Upper lobe of right lung (tissue), 1 donor: Measurements from ENCODE around the gene TOMM5. TPM values are rescaled to one million over a fixed set of nuclear protein-coding genes. Genes with fewer than 3 reads are reported as not detected.

Experiments used
- ATAC-seq: fragments of 200-7000 bp; cut with Tn5 transposase; one replicate; pipeline ENCODE4 v1.9.1; 2020; ENCODE audit warnings: mild to moderate bottlenecking, moderate library complexity
- DNase-seq: peaks from one replicate; pipeline ENCODE4 v3.0.0-alpha.2; 2020
- H3K27ac ChIP-seq: fragments of 200-600 bp; one replicate; pipeline ENCODE4 v1.8.0; 2022
- H3K27me3 ChIP-seq: fragments of 200-600 bp; one replicate; pipeline ENCODE4 v1.8.0; 2022; ENCODE audit warnings: mild to moderate bottlenecking
- H3K36me3 ChIP-seq: fragments of 200-600 bp; one replicate; pipeline ENCODE4 v1.8.0; 2022
- H3K4me1 ChIP-seq: fragments of 200-600 bp; one replicate; pipeline ENCODE4 v1.8.0; 2022
- H3K4me3 ChIP-seq: fragments of 200-600 bp; one replicate; pipeline ENCODE4 v1.8.0; 2022; ENCODE audit warnings: mild to moderate bottlenecking
- H3K9me3 ChIP-seq: fragments of 200-600 bp; one replicate; pipeline ENCODE4 v1.8.0; 2022
- intact Hi-C: fragments of 100-400 bp; cut with DNase I; formaldehyde crosslinking; loops from one replicate; pipeline ENCODE4 v1.11.0; 2022
- total RNA-seq: library from RNA; stranded (reverse); fragmentation: NEBNext Ultra II Directional; extraction: Animal tissue kit (Norgen Biotek cat#: 25700); gene quantifications from one replicate; pipeline ENCODE4 v1.2.1, GENCODE V29; 2021
- TF ChIP-seq, protein P1 (sequence below): fragments of 200-600 bp; IDR thresholded peaks from one replicate; pipeline ENCODE4 v1.8.0; 2022; ENCODE audit warnings: antibody characterized with exemption
- donor health status: DM: no; HTN: yes; CAD: no; lungs with severe emphysema.

The TOMM5 gene
- total RNA-seq, 1 donor from 2014 or later: 60.7 TPM

DNA sequence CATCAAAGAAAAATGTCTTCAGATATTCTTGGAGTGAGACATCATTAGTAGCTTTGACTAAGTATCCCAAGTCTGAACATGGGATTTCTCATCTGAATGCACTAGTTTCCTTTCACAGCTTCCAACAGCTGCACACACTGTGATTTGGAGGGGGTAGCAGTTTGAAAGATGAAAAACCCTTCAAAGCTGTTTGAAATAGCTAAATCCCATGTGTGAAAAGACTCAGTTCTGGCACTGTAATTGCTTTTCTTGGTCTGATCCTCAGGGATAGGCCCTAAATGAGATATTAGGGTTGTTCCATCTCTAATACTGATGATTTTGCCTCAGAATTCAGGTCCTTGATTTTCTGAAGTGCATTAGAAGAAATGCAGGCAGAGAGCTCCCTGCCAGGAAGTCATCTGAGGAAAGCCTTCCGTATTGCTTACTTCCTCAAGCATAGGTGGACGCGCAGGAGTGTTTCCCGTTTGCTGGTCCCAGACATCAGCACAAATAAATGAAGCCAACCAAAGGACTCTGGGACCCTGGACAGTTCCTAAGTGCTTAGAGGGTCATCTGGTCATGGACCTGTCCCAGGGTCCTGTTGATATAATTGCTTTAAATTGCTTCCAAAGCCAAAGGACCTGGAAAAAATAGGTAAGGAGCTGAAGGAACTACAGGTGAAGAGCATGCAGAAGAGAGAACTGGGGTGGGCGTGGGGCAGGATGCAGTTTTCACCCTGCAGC is 32.8 kb upstream of the TOMM5 start:
- no peaks in the 10 kb centered on the region for H3K4me1 ChIP-seq
- H3K27me3 ChIP-seq: no peaks in the 10 kb centered on the region
- ATAC-seq (no peak), DNase-seq (no peak)
- H3K9me3 ChIP-seq: no peaks in the 10 kb centered on the region
- TF ChIP-seq, protein P1, sequence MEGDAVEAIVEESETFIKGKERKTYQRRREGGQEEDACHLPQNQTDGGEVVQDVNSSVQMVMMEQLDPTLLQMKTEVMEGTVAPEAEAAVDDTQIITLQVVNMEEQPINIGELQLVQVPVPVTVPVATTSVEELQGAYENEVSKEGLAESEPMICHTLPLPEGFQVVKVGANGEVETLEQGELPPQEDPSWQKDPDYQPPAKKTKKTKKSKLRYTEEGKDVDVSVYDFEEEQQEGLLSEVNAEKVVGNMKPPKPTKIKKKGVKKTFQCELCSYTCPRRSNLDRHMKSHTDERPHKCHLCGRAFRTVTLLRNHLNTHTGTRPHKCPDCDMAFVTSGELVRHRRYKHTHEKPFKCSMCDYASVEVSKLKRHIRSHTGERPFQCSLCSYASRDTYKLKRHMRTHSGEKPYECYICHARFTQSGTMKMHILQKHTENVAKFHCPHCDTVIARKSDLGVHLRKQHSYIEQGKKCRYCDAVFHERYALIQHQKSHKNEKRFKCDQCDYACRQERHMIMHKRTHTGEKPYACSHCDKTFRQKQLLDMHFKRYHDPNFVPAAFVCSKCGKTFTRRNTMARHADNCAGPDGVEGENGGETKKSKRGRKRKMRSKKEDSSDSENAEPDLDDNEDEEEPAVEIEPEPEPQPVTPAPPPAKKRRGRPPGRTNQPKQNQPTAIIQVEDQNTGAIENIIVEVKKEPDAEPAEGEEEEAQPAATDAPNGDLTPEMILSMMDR: no peak
- no peak overlapping the region for H3K27ac ChIP-seq
- no peak overlapping the region for H3K4me3 ChIP-seq
- no peaks in the 10 kb centered on the region for H3K36me3 ChIP-seq
- intact Hi-C loops: no loop called here

GRCh38 chr9:37624073-37624472 is 31.7 kb upstream of the TOMM5 start:
- no peaks in the 10 kb centered on the region for H3K36me3 ChIP-seq
- no peaks in the 10 kb centered on the region for H3K27me3 ChIP-seq
- DNase-seq (no peak), ATAC-seq (no peak)
- H3K4me1 ChIP-seq: no peaks in the 10 kb centered on the region
- TF ChIP-seq, protein P1: no peak
- H3K9me3 ChIP-seq: no peaks in the 10 kb centered on the region
- no peak overlapping the region for H3K27ac ChIP-seq
- no peak overlapping the region for H3K4me3 ChIP-seq
- intact Hi-C loops: no loop called here

GRCh38 chr9:37623267-37623666 is 30.9 kb upstream of the TOMM5 start:
- no peak for DNase-seq
- no peaks in the 10 kb centered on the region for H3K9me3 ChIP-seq
- H3K27ac ChIP-seq: no peak overlapping the region
- intact Hi-C loops: no loop called here
- TF ChIP-seq, protein P1: no peak
- ATAC-seq: no peak
- H3K4me3 ChIP-seq: no peak overlapping the region
- no peaks in the 10 kb centered on the region for H3K36me3 ChIP-seq
- H3K27me3 ChIP-seq: no peaks in the 10 kb centered on the region
- H3K4me1 ChIP-seq: no peaks in the 10 kb centered on the region

GRCh38 chr9:37622462-37622861 is 30.1 kb upstream of the TOMM5 start:
- H3K36me3 ChIP-seq: no peaks in the 10 kb centered on the region
- H3K27me3 ChIP-seq: no peaks in the 10 kb centered on the region
- no peak overlapping the region for H3K4me3 ChIP-seq
- no peaks in the 10 kb centered on the region for H3K9me3 ChIP-seq
- no peaks in the 10 kb centered on the region for H3K4me1 ChIP-seq
- H3K27ac ChIP-seq: no peak overlapping the region
- intact Hi-C loops: no loop called here
- no peak for DNase-seq
- ATAC-seq: no peak
- TF ChIP-seq, protein P1: no peak

- H3K27me3 ChIP-seq: no peaks in the 10 kb centered on the region
- no peaks in the 10 kb centered on the region for H3K9me3 ChIP-seq
- H3K36me3 ChIP-seq: no peaks in the 10 kb centered on the region
- H3K27ac ChIP-seq: no peak overlapping the region
- H3K4me3 ChIP-seq: no peak overlapping the region
- intact Hi-C loops: no loop called here
- H3K4me1 ChIP-seq: no peaks in the 10 kb centered on the region
- DNase-seq (no peak), ATAC-seq (no peak)
- TF ChIP-seq, protein P1: no peak
Measured at GRCh38 chr9:37621273-37622121, 29.1 kb upstream of the TOMM5 start.
